ENCODE results near the gene CASKIN1.
A peak's percentile ranks its signal among the peaks of the same experiment; 100 is the strongest.

CASKIN1 gene

DNA sequence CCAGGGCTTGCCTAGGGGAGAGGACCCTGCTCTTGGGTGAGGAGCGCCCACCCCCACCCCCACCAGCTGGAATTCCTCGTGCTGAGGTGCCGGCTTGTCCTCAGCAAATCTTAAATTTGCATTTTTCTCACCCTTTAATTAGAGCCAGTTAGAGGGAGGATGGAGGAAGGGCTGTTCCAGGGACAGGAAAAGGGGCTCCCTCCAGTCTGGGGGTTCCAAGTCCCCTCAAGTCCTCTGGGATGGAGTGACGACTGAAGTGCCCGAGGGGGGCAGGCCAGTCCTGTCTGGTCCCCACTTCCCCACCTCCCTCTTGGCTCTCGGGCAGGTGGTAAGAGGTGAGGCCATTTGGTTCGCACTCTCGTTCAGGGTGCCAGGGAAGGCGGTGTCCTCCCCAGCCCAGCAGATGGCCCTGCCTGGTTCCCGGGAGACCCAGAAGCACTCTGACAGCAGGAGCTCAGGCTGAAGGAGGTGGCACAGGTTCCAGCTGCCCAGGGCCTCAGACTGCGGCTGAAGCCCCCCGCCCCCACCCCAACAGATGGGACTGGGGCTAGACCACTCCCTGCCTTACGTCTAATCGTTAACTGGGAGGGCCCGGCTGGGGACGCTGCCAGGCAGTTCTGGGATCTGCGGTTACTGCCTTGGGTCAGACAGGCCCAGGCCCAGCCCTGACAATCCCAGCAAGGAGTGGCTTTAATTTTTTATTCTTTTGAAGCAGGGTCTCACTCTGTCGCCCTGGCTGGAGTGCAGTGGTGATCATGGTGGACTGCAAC is 45.8 kb downstream of the CASKIN1 start:
- H2BK15ac ChIP-seq (ENCODE audit: low read length): no peak overlapping the region
- H3K79me1 ChIP-seq (ENCODE audit: low read depth, low read length): peaks cover 17% of the 10 kb centered on the region
- H3K27me3 ChIP-seq (ENCODE audit: control insufficient read depth in 3 of 3, insufficient read depth in 3 of 3, low read depth in 1 of 3, low read length in 3 of 3): no peaks in the 10 kb centered on the region
- no peak overlapping the region for H3K27ac ChIP-seq (replicated peaks; ENCODE audit: low read length)
- peak overlapping the region; percentile 52 for H3K18ac ChIP-seq (ENCODE audit: low read length)
- H3K9me3 ChIP-seq (replicated peaks in 1 of 2; ENCODE audit: control insufficient read depth in 2 of 2, insufficient read depth in 1 of 2, low read depth in 1 of 2, low read length in 2 of 2): no peaks in the 10 kb centered on the region
- H2BK5ac ChIP-seq (ENCODE audit: low read length): no peak overlapping the region
- H3K4ac ChIP-seq (ENCODE audit: low read length): no peak overlapping the region
- H3K23ac ChIP-seq (ENCODE audit: low read depth, low read length, poor library complexity): peak overlapping the region; percentile 85
- H3K4me3 ChIP-seq (ENCODE audit: low read length in 2 of 2): no peak overlapping the region
- H3K36me3 ChIP-seq (replicated peaks in 1 of 2; ENCODE audit: control insufficient read depth in 2 of 2, insufficient read depth in 2 of 2, low read length in 2 of 2): peaks cover 15 to 42% of the 10 kb centered on the region in 2 donors
- H2BK12ac ChIP-seq (ENCODE audit: low read length): no peak overlapping the region
- no peak for DNase-seq (ENCODE audit: low spot score)
- H3K4me1 ChIP-seq (ENCODE audit: control insufficient read depth in 2 of 2, insufficient read depth in 1 of 2, low read depth in 1 of 2, low read length in 2 of 2): peaks cover 18 to 52% of the 10 kb centered on the region in 2 donors
- no peak overlapping the region for H4K8ac ChIP-seq (ENCODE audit: low read depth, low read length)
- peak overlapping the region; percentile 36 for H2AK5ac ChIP-seq (ENCODE audit: low read depth, low read length)
- H4K91ac ChIP-seq (ENCODE audit: low read depth, low read length, poor library complexity): no peak overlapping the region
- H3K14ac ChIP-seq (ENCODE audit: low read length): no peak overlapping the region
- no peak overlapping the region for H2AFZ ChIP-seq (ENCODE audit: low read length)
- no CpG with 5 or more reads among the region's 18 CpGs for WGBS, 2 donors (ENCODE audit: extremely low coverage in 2 of 2, insufficient read length in 2 of 2, insufficient replicate concordance in 1 of 2)
- H3K4me2 ChIP-seq (ENCODE audit: insufficient read depth, low read length, poor library complexity, severe bottlenecking): no peak overlapping the region
- no peak overlapping the region for H2BK120ac ChIP-seq (ENCODE audit: low read depth, low read length)
- H3K9ac ChIP-seq (ENCODE audit: low read depth, low read length, poor library complexity): peak overlapping the region; percentile 89

DNA sequence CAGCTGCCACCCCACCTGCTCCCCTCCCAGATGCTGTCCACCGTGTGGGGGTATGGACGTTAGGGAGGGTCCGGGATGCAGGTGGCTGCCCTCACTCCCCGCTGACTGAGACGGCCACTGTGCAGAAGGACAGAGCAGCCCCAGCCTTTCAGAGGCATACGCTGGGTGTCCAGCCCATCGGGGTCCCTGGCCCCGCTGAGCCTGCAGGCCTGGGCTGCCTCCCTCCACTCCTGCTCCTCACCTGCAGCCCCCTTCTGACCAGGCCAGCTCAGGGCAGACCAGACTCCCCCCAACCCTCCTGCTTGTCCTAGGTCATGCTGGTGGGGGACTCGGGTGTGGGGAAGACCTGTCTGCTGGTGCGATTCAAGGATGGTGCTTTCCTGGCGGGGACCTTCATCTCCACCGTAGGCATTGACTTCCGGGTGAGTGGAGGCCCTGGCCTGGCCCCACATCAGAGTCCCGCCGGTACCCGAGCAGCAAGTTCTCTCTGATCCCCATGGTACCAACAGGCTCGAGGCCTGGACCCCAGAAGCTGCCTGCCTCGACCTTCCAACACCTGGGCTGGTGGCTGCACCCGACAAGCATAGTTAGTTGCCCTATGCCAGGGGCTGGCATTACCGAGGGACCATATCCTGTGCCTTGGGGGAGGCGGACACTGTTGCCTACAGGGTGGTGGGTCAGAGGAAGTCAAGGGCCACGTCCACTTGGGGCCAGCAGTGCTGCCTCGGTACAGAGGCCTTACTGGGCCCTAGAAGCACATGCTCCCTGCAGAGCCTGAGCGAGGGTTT is 46.6 kb downstream of the CASKIN1 start:
- Histone ChIP-seq H2BK5ac (ENCODE audit: low read length) (no peak overlapping the region), H4K91ac (ENCODE audit: low read depth, low read length, poor library complexity) (peak overlapping the region; percentile 79), H3K4me3 (ENCODE audit: low read length in 2 of 2) (peak overlapping the region in 1 of 2 donors; percentile 27), H2BK120ac (ENCODE audit: low read depth, low read length) (no peak overlapping the region), H2BK15ac (ENCODE audit: low read length) (peak overlapping the region; percentile 1), H3K9me3 (replicated peaks in 1 of 2; ENCODE audit: control insufficient read depth in 2 of 2, insufficient read depth in 1 of 2, low read depth in 1 of 2, low read length in 2 of 2) (no peaks in the 10 kb centered on the region), H2AK5ac (ENCODE audit: low read depth, low read length) (peak overlapping the region; percentile 36), H3K9ac (ENCODE audit: low read depth, low read length, poor library complexity) (peak overlapping the region; percentile 89), H3K27me3 (ENCODE audit: control insufficient read depth in 3 of 3, insufficient read depth in 3 of 3, low read depth in 1 of 3, low read length in 3 of 3) (no peaks in the 10 kb centered on the region), H4K8ac (ENCODE audit: low read depth, low read length) (no peak overlapping the region), H3K23ac (ENCODE audit: low read depth, low read length, poor library complexity) (peak overlapping the region; percentile 85), H3K27ac (replicated peaks; ENCODE audit: low read length) (no peak overlapping the region), H2AFZ (ENCODE audit: low read length) (no peak overlapping the region), H3K36me3 (replicated peaks in 1 of 2; ENCODE audit: control insufficient read depth in 2 of 2, insufficient read depth in 2 of 2, low read length in 2 of 2) (peaks cover 15 to 42% of the 10 kb centered on the region in 2 donors), H3K79me1 (ENCODE audit: low read depth, low read length) (peaks cover 16% of the 10 kb centered on the region), H3K4ac (ENCODE audit: low read length) (no peak overlapping the region), H3K4me2 (ENCODE audit: insufficient read depth, low read length, poor library complexity, severe bottlenecking) (peak overlapping the region; percentile 91), H3K4me1 (ENCODE audit: control insufficient read depth in 2 of 2, insufficient read depth in 1 of 2, low read depth in 1 of 2, low read length in 2 of 2) (peaks cover 18 to 52% of the 10 kb centered on the region in 2 donors), H2BK12ac (ENCODE audit: low read length) (peak overlapping the region; percentile 66), H3K14ac (ENCODE audit: low read length) (peak overlapping the region; percentile 76), H3K18ac (ENCODE audit: low read length) (peak overlapping the region; percentile 87)
- WGBS, 2 donors (ENCODE audit: extremely low coverage in 2 of 2, insufficient read length in 2 of 2, insufficient replicate concordance in 1 of 2): no CpG with 5 or more reads among the region's 24 CpGs
- DNase-seq (ENCODE audit: low spot score): no peak

DNA sequence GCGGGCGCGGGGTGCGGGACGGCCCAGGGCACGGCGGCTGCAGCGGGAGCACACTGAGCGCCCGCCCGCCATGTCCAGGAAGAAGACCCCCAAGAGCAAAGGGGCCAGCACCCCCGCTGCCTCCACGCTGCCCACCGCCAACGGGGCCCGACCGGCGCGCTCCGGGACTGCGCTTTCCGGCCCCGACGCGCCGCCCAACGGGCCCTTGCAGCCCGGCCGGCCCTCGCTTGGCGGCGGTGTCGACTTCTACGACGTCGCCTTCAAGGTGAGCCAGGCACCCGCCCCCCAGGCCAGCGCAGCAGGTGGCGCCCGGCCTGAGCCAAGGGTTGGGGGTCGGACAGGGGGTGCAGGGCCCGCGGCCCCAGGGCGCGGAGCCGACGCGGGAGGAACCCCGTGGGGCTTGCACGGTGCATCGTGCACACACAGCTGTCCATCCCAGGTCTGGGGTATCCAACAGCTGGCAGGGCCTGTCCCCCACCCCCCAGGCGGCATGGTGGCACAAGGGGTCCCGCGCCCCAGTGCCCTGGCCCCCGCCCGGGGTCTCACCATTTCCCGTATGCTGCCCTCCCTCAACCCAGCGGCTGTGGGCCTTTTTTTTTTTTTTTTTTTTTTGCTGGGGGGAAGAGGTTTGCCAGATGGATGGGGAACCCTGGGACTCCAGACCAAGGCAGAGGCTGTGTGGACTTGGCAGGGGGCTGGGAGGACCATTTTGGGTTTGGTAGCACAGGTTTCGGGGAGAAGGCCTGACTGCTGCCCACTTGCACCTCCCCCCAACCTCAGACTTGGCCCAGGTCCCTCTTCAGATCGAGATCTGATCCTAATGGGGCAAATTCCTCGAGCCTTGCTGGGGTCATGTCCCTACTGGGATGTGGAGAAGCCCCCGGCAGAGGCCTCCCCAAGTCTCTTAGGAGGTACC is 47.4 kb downstream of the CASKIN1 start:
- peak overlapping the region in 1 of 2 donors; percentile 77 for H3K4me3 ChIP-seq (ENCODE audit: low read length in 2 of 2)
- H3K4me2 ChIP-seq (ENCODE audit: insufficient read depth, low read length, poor library complexity, severe bottlenecking): peak overlapping the region; percentile 91
- peak overlapping the region; percentile 92 for H2AK5ac ChIP-seq (ENCODE audit: low read depth, low read length)
- no peak overlapping the region for H3K27ac ChIP-seq (replicated peaks; ENCODE audit: low read length)
- H3K79me1 ChIP-seq (ENCODE audit: low read depth, low read length): peaks cover 13% of the 10 kb centered on the region
- no peak overlapping the region for H2BK12ac ChIP-seq (ENCODE audit: low read length)
- H2BK120ac ChIP-seq (ENCODE audit: low read depth, low read length): peak overlapping the region; percentile 31
- no peak overlapping the region for H3K4ac ChIP-seq (ENCODE audit: low read length)
- peak overlapping the region; percentile 93 for H3K23ac ChIP-seq (ENCODE audit: low read depth, low read length, poor library complexity)
- no peak for DNase-seq (ENCODE audit: low spot score)
- no peaks in the 10 kb centered on the region for H3K9me3 ChIP-seq (replicated peaks in 1 of 2; ENCODE audit: control insufficient read depth in 2 of 2, insufficient read depth in 1 of 2, low read depth in 1 of 2, low read length in 2 of 2)
- H2BK15ac ChIP-seq (ENCODE audit: low read length): peak overlapping the region; percentile 64
- H2BK5ac ChIP-seq (ENCODE audit: low read length): no peak overlapping the region
- H3K14ac ChIP-seq (ENCODE audit: low read length): peak overlapping the region; percentile 89
- H3K4me1 ChIP-seq (ENCODE audit: control insufficient read depth in 2 of 2, insufficient read depth in 1 of 2, low read depth in 1 of 2, low read length in 2 of 2): peaks cover 15 to 48% of the 10 kb centered on the region in 2 donors
- H3K9ac ChIP-seq (ENCODE audit: low read depth, low read length, poor library complexity): peak overlapping the region; percentile 93
- peak overlapping the region; percentile 95 for H3K18ac ChIP-seq (ENCODE audit: low read length)
- no CpG with 5 or more reads among the region's 62 CpGs for WGBS, 2 donors (ENCODE audit: extremely low coverage in 2 of 2, insufficient read length in 2 of 2, insufficient replicate concordance in 1 of 2)
- no peaks in the 10 kb centered on the region for H3K27me3 ChIP-seq (ENCODE audit: control insufficient read depth in 3 of 3, insufficient read depth in 3 of 3, low read depth in 1 of 3, low read length in 3 of 3)
- no peak overlapping the region for H2AFZ ChIP-seq (ENCODE audit: low read length)
- peaks cover 13 to 35% of the 10 kb centered on the region in 2 donors for H3K36me3 ChIP-seq (replicated peaks in 1 of 2; ENCODE audit: control insufficient read depth in 2 of 2, insufficient read depth in 2 of 2, low read length in 2 of 2)
- H4K91ac ChIP-seq (ENCODE audit: low read depth, low read length, poor library complexity): no peak overlapping the region
- H4K8ac ChIP-seq (ENCODE audit: low read depth, low read length): peak overlapping the region; percentile 6

Measured in neuronal stem cell (in vitro differentiated cells).